AG04450 (cell line): Measurements from ENCODE around the gene ISLR. TPM values are rescaled to one million over a fixed set of nuclear protein-coding genes. Genes with fewer than 3 reads are reported as not detected.

Source experiments
- CTCF ChIA-PET: fragments of 300-600, 350-600 bp; formaldehyde crosslinking; extraction: SDS; loops from one replicate; lab custom pipeline; 2022; ENCODE audit warnings: antibody characterized with exemption, inconsistent platforms; lab: Charles Lee
- POLR2A ChIA-PET: fragments of 350-600 bp; formaldehyde crosslinking; extraction: SDS; loops from one replicate; lab custom pipeline; 2021; ENCODE audit warnings: antibody characterized with exemption, inconsistent platforms; lab: Yijun Ruan, JAX
- DNase-seq: peaks from one replicate; pipeline ENCODE4 v3.0.0-alpha.2; 2011; ENCODE audit warnings: low read depth, low spot score
- H3K27ac ChIP-seq: one replicate; pipeline ENCODE4 v1.5.1; 2012; ENCODE audit warnings: low read depth, low read length, control low read depth
- H3K27me3 ChIP-seq: one replicate; pipeline ENCODE4 v1.6.0; 2012; ENCODE audit warnings: low read length; ENCODE audit not compliant: control insufficient read depth, insufficient read depth
- H3K4me3 ChIP-seq: 2 replicates; pipeline ENCODE4 v1.5.1; 2011; ENCODE audit warnings: mild to moderate bottlenecking, low read depth, low read length, control low read depth
- H3K9me3 ChIP-seq: 2 replicates; pipeline ENCODE4 v1.5.1; 2012; ENCODE audit warnings: low read length; ENCODE audit not compliant: control insufficient read depth, insufficient read depth
- polyA plus RNA-seq: library from polyadenylated mRNA; depleted of rRNA; stranded (reverse); fragments of >200 nt; gene quantifications from 2 replicates; pipeline ENCODE4 v1.2.3, GENCODE V29; 2011
- TF ChIP-seq, protein P1 (sequence below): IDR thresholded peaks from 2 replicates; pipeline ENCODE4 v1.5.1; 2011; ENCODE audit warnings: low read depth, low read length, control low read depth, inconsistent platforms

The ISLR gene
- polyA plus RNA-seq, 1 experiment, result 2.3 TPM

DNA sequence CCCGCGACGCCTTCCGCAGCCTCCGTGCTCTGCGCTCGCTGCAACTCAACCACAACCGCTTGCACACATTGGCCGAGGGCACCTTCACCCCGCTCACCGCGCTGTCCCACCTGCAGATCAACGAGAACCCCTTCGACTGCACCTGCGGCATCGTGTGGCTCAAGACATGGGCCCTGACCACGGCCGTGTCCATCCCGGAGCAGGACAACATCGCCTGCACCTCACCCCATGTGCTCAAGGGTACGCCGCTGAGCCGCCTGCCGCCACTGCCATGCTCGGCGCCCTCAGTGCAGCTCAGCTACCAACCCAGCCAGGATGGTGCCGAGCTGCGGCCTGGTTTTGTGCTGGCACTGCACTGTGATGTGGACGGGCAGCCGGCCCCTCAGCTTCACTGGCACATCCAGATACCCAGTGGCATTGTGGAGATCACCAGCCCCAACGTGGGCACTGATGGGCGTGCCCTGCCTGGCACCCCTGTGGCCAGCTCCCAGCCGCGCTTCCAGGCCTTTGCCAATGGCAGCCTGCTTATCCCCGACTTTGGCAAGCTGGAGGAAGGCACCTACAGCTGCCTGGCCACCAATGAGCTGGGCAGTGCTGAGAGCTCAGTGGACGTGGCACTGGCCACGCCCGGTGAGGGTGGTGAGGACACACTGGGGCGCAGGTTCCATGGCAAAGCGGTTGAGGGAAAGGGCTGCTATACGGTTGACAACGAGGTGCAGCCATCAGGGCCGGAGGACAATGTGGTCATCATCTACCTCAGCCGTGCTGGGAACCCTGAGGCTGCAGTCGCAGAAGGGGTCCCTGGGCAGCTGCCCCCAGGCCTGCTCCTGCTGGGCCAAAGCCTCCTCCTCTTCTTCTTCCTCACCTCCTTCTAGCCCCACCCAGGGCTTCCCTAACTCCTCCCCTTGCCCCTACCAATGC lies 2.0 kb downstream of the ISLR start:
- POLR2A ChIA-PET, result no interaction called here

DNA sequence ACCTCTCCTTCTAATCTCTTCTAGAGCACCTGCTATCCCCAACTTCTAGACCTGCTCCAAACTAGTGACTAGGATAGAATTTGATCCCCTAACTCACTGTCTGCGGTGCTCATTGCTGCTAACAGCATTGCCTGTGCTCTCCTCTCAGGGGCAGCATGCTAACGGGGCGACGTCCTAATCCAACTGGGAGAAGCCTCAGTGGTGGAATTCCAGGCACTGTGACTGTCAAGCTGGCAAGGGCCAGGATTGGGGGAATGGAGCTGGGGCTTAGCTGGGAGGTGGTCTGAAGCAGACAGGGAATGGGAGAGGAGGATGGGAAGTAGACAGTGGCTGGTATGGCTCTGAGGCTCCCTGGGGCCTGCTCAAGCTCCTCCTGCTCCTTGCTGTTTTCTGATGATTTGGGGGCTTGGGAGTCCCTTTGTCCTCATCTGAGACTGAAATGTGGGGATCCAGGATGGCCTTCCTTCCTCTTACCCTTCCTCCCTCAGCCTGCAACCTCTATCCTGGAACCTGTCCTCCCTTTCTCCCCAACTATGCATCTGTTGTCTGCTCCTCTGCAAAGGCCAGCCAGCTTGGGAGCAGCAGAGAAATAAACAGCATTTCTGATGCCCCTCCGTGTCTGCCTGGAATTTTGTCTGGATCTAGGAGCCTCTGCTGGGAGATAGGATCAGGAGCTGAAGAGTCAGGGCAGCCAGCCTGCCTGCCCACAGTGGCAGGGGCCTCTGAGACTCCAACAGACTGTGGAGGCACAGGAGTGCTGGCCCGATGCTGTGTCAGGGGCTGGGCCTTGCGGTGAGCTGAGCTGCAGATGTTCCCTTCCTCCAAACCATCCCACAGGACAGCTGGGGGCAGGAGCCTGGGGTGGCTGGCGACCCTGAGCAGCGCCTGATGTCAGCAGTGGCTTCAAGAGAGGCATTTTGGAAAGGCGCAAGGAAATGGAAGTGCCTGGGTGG lies 3.0 kb downstream of the ISLR start:
- ChIA-PET CTCF (interaction anchor here (1.5 kb wide), 1 partner anchor 131 kb away, joined by 5 read pairs; no protein-coding TSS in a partner anchor), POLR2A (no interaction called here)
- H3K27me3 ChIP-seq, result no peaks in the 10 kb centered on the region
- no peak overlapping the region for H3K27ac ChIP-seq
- no peaks in the 10 kb centered on the region; the same call in 1 of the 2 replicates for H3K9me3 ChIP-seq
- no peak overlapping the region for H3K4me3 ChIP-seq
- DNase-seq, result no peak
- TF ChIP-seq, protein P1, sequence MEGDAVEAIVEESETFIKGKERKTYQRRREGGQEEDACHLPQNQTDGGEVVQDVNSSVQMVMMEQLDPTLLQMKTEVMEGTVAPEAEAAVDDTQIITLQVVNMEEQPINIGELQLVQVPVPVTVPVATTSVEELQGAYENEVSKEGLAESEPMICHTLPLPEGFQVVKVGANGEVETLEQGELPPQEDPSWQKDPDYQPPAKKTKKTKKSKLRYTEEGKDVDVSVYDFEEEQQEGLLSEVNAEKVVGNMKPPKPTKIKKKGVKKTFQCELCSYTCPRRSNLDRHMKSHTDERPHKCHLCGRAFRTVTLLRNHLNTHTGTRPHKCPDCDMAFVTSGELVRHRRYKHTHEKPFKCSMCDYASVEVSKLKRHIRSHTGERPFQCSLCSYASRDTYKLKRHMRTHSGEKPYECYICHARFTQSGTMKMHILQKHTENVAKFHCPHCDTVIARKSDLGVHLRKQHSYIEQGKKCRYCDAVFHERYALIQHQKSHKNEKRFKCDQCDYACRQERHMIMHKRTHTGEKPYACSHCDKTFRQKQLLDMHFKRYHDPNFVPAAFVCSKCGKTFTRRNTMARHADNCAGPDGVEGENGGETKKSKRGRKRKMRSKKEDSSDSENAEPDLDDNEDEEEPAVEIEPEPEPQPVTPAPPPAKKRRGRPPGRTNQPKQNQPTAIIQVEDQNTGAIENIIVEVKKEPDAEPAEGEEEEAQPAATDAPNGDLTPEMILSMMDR, result no peak

More for the DNA sequence above, 2.0 kb downstream of the ISLR start:
- Histone ChIP-seq H3K27me3 (peaks cover 3% of the 10 kb centered on the region), H3K9me3 (no peaks in the 10 kb centered on the region; the same call in 1 of the 2 replicates), H3K27ac (no peak overlapping the region), H3K4me3 (no peak overlapping the region)
- CTCF ChIA-PET, result no interaction called here
- TF ChIP-seq, protein P1, result no peak
- no peak for DNase-seq

DNA sequence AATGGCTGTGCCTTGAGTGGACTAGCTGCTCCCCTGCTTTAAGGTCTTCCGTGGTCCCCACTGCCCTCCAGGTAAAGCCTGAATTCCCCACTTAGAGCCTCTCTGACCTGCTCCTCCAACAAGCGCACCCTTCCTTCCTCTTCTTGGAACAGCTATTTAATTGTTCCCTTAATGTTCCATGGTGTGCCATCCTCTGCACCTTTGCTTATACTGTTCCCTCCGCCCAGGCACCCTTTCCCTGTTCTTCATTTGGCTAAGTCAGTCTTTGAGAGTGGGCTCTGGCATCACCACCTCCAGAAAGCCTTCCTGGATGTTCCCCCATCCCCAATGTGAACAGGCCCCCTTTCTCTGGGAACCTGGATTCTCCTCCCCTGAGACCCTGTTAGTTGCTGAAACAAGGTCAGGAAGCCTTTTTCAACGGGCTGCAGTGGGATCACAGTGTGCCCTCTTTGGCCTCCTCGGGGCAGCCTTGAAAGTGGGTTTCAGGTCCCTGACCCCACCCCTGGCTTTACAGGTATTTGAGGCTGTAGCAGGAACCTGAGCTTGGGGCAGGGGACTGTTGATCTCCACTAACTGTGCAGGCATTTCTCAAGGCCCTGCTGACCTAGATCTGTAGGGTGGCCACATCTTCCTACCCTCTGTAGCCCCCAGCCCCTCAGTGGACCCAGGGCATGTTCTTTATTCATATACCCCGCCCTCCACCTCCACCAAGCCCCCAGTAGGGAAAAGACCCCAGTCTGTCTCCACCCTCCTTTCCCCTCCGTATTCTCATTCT lies 5.0 kb downstream of the ISLR start:
- POLR2A ChIA-PET, result interaction anchor here (1.2 kb wide), 1 partner anchor 18 kb away, joined by 5 read pairs; no protein-coding TSS in a partner anchor
- CTCF ChIA-PET, result interaction anchor here (0.9 kb wide), 1 partner anchor 50 kb away, joined by 3 read pairs; no protein-coding TSS in a partner anchor
- Histone ChIP-seq H3K27me3 (peaks cover 3% of the 10 kb centered on the region), H3K27ac (no peak overlapping the region), H3K4me3 (no peak overlapping the region), H3K9me3 (no peaks in the 10 kb centered on the region; the same call in 1 of the 2 replicates)
- no peak for DNase-seq
- TF ChIP-seq, protein P1, result no peak

DNA sequence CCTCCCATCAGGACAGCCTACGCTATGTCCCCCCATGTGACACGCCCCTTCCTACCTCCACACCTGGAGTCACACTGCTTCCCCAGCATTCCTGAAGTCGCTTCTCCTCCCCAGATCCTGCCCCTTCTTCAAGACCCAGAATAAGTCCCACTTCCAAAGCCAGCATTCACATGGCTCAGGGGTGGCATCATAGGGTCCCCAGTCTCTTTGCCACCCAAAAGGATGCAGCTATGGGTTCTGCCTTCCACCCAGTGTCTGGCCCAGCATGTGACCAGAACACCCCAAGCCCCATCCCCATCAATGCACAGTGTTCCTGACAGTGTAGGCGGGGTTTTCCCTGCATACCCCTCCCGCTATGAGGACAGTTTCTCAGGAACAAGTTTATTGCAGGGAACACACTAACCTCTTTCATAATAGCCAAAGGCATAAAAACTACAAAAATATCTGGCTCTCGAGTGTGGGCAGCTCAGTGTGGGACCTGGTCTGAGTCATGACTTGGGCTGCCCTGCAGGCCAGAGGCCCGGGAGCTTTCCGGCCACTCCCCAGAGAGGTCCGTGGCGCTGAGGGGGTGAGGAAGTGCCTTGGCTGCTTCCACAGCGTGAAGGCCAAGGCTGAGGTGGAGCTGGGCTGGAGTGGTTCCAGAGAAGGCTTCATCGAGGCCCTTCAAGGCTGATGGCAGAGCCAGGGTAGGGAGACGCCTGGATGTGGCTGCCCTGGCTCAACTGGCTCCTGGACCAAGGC lies 5.8 kb downstream of the ISLR start:
- CTCF ChIA-PET, result interaction anchor here (0.9 kb wide), 1 partner anchor 51 kb away, joined by 3 read pairs; no protein-coding TSS in a partner anchor
- H3K27ac ChIP-seq, result peak overlapping the region; percentile 47
- POLR2A ChIA-PET, result interaction anchor here (1.2 kb wide), 1 partner anchor 17 kb away, joined by 5 read pairs; no protein-coding TSS in a partner anchor
- no peaks in the 10 kb centered on the region; the same call in 1 of the 2 replicates for H3K9me3 ChIP-seq
- peaks cover 3% of the 10 kb centered on the region for H3K27me3 ChIP-seq
- no peak overlapping the region for H3K4me3 ChIP-seq
- TF ChIP-seq, protein P1, result no peak
- peak; percentile 38 for DNase-seq
